ENCODE data around the gene RIN3. TPM values are rescaled to one million over a fixed set of nuclear protein-coding genes. Genes with fewer than 3 reads are reported as not detected.

The RIN3 gene
- total and polyA plus RNA-seq, 2 donors (not counting 3 experiments of a cell fraction or from before 2014, with no cell fraction given), result 5.1 to 20.8 TPM

GRCh38 chr14:92693998-92694795 is 180.6 kb downstream of the RIN3 start:
- FAIRE-seq (no peak), DNase-seq (ENCODE audit: low read depth, low spot score) (no peak)
- H3K36me3 ChIP-seq (ENCODE audit: control insufficient read depth in 2 of 2, extremely low read depth in 1 of 2, insufficient read depth in 2 of 2, low read length in 2 of 2), result no peaks in the 10 kb centered on the region
- H3K4me1 ChIP-seq (ENCODE audit: control insufficient read depth, extremely low read depth, insufficient read depth, low read length), result peaks cover 3% of the 10 kb centered on the region
- ChIA-PET POLR2A (no interaction called here), CTCF (interaction anchor here (0.7 to 1.3 kb wide), 3 partner anchors 7 to 90 kb away, joined by 3 to 5 read pairs (median 3); no protein-coding TSS in a partner anchor)
- H3K9me1 ChIP-seq (replicated peaks; ENCODE audit: control insufficient read depth, extremely low read depth, insufficient read depth, low read length), result no peaks in the 10 kb centered on the region
- H2AFZ ChIP-seq (ENCODE audit: low read depth, low read length), result no peak overlapping the region
- intact Hi-C loops (cut with micrococcal nuclease), result no loop called here
- TF ChIP-seq MYC (IDR thresholded peaks at IDR 0.05; ENCODE audit: low read depth, low read length), result no peak
- TF ChIP-seq JUN (IDR thresholded peaks at IDR 0.05; ENCODE audit: borderline replicate concordance, insufficient read depth, insufficient read length, low read depth), result no peak
- no peak for TF ChIP-seq GATA2 (IDR thresholded peaks at IDR 0.05; ENCODE audit: insufficient read depth, insufficient read length, low read depth, low read length)
- TF ChIP-seq EZH2 (IDR thresholded peaks at IDR 0.05; ENCODE audit: borderline replicate concordance, low read depth, low read length, severe bottlenecking), result no peak
- TF ChIP-seq POLR2AphosphoS5 (IDR thresholded peaks at IDR 0.05; ENCODE audit: insufficient read depth, low read depth, low read length), result no peak
- TF ChIP-seq CTCF (IDR thresholded peaks at IDR 0.05; ENCODE audit: extremely low read depth in 1 of 2, insufficient read depth in 1 of 2, low read depth in 1 of 2, low read length in 2 of 2), result no peak
- no peak for TF ChIP-seq MAX (IDR thresholded peaks at IDR 0.05; ENCODE audit: insufficient read depth, insufficient read length)
- TF ChIP-seq FOS (IDR thresholded peaks at IDR 0.05; ENCODE audit: borderline replicate concordance, insufficient read depth, low read length), result no peak
- no peak for TF ChIP-seq POLR2A (IDR thresholded peaks at IDR 0.05; ENCODE audit: low read depth, low read length)
- H3K9me3 ChIP-seq (replicated peaks; ENCODE audit: control insufficient read depth, insufficient read depth, low read length), result no peaks in the 10 kb centered on the region
- H3K9ac ChIP-seq (replicated peaks; ENCODE audit: extremely low read depth, insufficient read depth, low read length), result no peak overlapping the region
- H3K79me2 ChIP-seq (ENCODE audit: control insufficient read depth, insufficient read depth, low read length), result no peaks in the 10 kb centered on the region
- peaks cover 3 to 4% of the 10 kb centered on the region in 2 experiments for H3K27me3 ChIP-seq (ENCODE audit: control insufficient read depth in 2 of 2, insufficient read depth in 2 of 2, low read length in 2 of 2)
- dilution Hi-C loops (cut with MboI; ENCODE audit: extremely low pct_ligation_motif_present, low sequenced_read_pairs), result loop anchor here (25.0 kb wide), 1 partner anchor 332 kb away; no protein-coding TSS in a partner anchor
- H3K4me2 ChIP-seq (ENCODE audit: insufficient read depth, low read length), result no peak overlapping the region
- no TSS peak for BruUV-seq (replicated peaks)
- no peak overlapping the region for H3K27ac ChIP-seq (ENCODE audit: insufficient read depth, low read depth, low read length)
- H3K4me3 ChIP-seq (replicated peaks in 1 of 3; ENCODE audit: insufficient read depth in 1 of 3, low read depth in 1 of 3, low read length in 3 of 3), result no peak overlapping the region
- no peaks in the 10 kb centered on the region for H4K20me1 ChIP-seq (replicated peaks; ENCODE audit: control insufficient read depth, extremely low read depth, insufficient read depth, low read length)
